HTR-8/SVneo (cell line): ENCODE measurements around the gene KRT33A.

Experiments
- DNase-seq: peaks from one replicate; pipeline ENCODE4 v3.0.0; 2011; ENCODE audit warnings: low spot score, mixed read lengths; ENCODE audit not compliant: insufficient read length
- FAIRE-seq: peaks from 2 replicates; lab custom pipeline; 2011; peaks lifted over from hg19 to GRCh38; lab: Jason Lieb, UNC

The KRT33A gene

DNA sequence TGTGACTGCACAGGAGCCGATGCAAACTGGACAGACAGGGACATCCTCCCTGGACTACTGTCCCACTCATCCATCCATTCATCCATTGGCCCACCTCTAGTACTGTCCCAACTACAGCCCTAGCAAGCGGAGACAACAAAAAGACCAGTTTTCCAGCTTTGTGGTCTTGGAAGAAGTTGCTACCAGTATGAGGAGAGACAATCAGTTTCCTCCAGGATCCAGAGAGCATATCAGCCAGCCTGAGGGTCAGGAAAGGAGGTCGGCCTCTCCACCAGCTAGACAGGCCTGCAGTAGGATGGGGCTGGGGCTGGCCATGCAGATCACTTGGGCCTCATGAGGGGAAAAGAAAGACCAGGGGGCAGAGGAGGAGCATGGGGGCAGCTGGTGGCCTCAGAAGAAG, 16.8 kb downstream of the KRT33A start:
- no peak for DNase-seq
- FAIRE-seq: no peak

DNA sequence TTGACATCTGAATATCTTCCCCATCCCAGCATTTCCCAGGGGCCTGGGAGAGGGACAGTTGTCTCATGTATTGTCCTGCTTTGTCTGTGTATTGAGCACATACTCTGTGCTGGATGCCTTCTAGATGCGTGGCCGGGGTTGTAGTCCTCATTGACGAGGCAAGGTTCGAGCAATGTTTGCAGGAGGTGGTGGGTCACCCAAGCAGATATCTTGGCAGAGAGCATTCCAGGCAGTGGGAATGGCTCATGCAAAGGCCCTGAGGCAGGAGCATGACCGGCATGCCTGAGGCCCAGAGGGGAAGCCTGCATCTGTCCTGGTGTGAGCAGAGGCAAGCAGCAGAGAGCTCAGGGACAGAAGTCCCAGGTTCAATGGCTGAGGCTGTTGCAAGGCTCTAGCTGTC, 17.5 kb downstream of the KRT33A start:
- FAIRE-seq (no peak), DNase-seq (no peak)

DNA sequence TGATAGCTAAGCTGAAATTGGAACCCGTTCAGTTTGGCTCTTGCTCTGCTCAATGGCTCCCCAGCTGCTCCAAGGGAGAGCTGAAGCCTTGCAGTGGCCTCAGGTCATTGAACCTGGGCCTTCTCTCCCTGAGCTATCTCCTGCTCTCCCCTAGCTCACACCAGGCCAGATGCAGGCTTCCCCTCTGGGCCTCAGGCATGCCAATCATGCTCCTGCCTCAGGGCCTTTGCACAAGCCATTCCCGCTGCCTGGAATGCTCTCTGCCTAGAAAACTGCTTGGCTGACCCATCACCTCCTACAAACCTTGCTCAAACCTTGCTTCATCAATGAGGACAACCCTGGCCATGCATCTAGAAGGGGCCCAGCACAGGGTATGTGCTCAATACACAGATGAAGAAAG, 18.4 kb downstream of the KRT33A start:
- FAIRE-seq: peak; percentile 4

DNA sequence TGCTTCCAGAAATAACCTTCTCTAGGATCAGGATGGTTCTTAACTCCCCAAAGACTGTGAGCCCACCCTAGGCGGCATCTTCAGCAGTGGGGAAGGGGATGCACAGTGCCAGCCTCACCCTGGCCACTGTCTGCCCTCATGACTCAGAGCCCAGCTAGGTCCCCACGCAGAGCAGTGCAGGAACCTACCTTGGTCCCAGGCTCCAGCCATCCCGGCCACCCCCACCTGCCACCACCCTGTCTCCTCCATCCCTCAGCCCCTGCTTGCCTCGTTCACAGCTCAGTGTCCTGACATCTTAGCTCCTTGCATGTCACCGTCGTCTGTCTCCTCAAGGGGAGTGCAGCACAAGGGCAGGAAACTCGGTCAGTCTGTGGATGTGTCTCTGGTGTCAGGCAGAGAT, 19.0 kb downstream of the KRT33A start:
- FAIRE-seq: no peak
- no peak for DNase-seq

More for the DNA sequence above, 18.4 kb downstream of the KRT33A start:
- DNase-seq: no peak

DNA sequence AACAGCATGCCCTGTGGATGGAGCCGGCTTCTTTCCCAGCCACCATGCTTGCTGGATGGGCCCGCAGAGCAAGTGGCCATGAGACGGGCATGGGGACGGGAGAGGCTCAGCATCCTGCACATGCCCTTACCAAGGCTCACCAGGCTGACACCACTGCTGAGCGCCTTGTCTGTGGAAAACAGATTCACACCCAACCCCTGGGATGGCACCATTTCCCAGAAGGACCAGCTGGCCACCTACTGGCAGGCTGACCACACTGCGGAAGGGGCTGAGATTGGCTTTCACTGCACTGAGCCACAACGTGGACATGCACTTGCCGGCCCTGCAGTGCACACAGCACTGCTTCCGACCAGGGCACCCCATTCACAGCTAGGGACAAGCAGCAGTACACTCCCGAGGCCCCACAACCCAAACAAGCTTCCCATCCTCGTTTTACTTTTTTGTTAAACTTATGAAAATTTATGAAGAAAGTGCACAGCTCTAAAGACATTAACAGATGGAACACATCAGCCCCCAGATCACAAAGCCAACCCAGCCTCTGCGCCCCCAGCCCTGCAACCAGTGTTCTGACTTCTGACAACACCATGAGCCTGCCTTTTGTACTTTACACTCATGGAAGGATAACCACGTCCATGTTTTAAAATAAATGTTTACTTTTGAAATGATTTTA, 21.2 kb downstream of the KRT33A start:
- peak; percentile 97 for FAIRE-seq
- peak; percentile 75 for DNase-seq

DNA sequence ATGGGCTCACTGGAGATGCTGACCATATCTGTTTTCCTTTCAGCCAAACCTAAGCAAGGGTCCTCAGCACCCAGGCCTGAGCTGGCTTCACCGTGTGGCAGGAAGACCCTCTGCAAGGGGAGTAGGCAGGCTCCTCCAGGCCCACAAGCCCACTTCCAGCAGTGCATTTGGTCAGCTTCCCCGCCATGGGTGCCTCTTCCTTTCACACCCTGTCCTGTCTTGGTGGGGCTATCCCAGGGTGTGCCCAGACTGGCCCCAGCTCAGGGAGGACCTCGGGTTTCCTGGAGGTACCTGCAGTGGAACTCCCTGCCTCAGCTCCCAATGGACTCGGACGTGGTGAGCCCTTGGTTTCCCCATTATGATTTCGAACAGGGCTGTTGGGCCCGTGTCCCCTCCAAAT, 22.4 kb downstream of the KRT33A start:
- no peak for FAIRE-seq
- DNase-seq: no peak

DNA sequence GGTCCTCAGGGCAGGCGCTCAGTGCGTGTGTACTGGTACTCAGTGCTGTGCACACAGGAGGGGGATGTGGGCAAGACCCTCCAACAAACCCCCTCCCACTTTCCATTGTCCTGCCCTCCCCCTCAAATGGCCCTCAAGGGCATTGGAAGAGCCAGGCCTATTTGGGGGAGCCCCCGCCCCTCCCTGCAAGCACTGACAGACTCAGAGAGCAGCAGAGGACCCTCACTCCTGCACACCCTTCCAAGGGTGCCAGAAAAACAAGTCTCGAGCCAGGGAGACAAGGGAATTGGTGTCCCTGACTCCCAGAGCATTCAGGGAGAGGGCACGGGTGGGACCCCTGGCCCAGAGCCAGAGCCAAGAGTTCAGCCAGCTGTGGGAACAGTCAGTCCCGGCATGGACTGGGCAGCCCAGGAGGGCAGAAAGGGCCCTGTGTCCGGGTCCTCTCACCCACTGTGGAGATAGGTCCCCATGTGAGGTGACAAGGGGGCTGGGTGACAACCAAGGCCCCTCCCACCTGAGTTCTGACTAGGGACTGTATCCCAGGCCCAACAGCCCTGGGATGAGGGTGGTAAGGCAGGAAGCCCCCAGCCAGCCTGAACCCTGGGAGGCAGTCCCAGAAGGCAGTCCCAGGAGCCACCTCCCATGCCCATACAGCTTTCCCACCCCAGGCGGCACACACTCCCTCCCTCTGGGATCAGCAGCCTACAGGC, 23.1 kb downstream of the KRT33A start:
- FAIRE-seq (no peak), DNase-seq (no peak)

DNA sequence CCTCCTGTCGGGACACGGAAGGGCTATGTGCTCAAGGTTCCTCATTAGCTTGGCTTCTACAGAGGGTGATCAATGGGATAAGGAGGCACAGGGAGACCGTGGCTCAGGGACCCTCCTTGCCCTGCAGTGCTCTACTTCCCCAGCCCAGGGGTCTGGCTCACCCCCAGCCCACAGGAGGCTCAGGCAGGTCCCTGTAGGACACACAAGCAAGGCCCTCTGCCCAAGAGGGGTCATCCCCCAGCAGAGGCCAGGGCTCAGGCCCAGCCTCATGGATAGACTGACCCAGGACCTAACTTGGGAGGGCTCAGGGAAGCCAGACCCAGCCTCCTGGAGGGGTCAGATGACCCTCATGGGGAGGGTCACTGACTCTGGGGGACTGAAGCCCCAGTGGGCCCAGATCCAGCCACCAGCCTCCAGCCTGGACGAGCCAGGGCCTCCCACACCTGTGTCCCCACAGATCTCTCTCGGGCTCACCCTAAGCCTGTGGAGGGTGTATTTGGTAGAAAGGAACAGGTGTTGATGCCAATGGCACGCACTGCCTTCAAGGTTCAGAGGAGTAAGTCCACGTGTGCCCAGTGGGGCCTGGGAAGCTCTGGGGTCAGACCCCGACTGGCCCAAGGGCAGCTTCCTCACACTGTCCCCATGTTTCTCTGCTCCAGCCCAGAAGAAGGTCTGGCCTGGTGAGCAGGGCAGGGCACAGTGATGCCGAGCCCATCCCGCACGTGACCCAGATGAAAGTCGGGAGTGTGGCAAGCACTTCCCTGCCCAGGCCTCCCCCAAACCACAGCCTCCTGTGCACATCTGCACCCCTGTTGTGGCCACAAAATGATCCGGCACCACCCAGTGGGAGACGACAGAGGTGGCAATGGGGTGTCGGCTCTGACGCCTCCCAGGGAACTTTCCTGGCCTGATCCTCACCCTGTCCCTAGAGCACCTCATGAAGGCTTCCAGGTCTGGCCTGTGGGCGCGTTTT, 24.2 kb downstream of the KRT33A start:
- DNase-seq (no peak), FAIRE-seq (no peak)

DNA sequence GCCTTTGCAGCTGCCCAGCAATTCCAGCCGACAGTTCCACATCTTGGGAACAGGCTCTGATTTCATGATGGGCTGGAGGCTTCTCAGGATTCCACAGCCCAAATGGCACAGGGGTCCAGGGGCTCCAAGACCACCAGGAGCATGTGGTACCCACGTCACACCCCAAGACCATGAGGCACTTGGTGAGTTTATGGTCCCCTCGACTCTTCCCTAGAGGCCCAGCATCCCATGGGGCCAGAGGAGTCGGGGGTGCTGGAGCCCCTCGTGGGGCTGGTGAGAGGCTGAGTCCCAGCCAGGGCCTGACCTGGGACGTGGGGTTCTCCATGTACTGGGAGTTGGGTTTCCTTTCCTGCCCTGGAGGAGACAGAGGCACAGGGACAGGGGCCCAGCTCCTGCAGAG, 25.0 kb downstream of the KRT33A start:
- FAIRE-seq (no peak), DNase-seq (no peak)

DNA sequence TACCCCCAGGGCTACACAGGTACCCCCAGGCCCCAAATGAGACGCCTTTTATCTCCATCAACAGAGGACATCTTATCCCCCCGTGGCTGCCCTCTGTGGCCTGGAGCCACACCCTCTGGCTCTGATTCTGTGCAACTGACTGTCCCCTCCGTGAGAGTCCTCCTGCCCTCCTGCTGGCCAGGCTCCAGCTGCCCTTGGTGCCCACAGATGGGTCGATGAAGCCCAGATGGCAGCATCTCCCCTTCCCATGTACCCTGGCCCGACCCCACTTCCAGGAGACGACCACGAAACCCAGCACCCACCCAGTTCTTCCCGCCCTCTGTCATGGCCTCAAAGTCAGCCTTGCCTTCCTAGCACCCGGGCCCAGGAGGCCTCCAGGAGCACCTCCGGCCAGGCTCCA, 25.5 kb downstream of the KRT33A start:
- DNase-seq: no peak
- FAIRE-seq: no peak

DNA sequence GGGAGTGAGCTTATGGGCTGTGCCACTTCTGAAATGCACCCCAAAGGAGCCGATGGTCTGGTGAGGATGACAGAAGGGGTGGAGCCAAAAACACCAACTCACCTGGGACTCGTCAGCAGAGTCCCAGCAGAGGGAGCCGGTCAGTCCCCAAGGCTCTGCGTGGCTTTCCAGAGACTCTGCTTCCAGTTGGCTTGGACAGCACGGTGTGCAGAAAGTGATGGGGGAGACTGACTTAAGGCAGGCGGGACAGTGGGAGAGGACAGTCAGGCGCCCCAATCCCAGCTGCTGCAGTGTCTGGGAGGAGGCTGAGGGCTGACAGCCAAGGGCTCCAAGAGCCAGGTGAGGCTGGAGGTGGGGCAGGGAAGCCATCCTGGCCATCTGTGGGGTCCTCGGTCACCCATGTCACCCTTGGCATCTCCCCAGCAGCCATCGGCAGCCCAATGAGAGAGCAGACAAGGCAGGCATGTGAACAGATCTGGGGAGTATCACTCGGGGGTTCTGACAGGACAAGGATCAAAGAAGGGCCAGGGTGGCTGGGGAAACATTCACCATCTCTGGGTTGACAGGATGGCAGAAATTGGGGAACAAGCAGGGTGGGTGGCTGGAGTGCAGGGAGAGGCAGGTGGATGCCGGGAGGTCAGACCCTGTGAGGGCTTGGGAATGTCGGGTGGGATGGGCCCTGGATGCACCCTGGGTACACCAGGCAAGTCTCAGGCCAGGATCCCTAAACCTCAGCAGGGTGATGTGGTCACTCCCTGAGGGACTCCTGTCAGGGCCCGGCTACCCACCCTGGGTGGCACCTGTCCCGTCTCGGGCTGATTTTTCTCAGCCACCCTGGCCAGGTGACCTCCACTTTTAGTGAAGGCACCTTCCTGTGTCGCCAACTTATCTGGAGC, 26.2 kb downstream of the KRT33A start:
- DNase-seq: peak; percentile 53

DNA sequence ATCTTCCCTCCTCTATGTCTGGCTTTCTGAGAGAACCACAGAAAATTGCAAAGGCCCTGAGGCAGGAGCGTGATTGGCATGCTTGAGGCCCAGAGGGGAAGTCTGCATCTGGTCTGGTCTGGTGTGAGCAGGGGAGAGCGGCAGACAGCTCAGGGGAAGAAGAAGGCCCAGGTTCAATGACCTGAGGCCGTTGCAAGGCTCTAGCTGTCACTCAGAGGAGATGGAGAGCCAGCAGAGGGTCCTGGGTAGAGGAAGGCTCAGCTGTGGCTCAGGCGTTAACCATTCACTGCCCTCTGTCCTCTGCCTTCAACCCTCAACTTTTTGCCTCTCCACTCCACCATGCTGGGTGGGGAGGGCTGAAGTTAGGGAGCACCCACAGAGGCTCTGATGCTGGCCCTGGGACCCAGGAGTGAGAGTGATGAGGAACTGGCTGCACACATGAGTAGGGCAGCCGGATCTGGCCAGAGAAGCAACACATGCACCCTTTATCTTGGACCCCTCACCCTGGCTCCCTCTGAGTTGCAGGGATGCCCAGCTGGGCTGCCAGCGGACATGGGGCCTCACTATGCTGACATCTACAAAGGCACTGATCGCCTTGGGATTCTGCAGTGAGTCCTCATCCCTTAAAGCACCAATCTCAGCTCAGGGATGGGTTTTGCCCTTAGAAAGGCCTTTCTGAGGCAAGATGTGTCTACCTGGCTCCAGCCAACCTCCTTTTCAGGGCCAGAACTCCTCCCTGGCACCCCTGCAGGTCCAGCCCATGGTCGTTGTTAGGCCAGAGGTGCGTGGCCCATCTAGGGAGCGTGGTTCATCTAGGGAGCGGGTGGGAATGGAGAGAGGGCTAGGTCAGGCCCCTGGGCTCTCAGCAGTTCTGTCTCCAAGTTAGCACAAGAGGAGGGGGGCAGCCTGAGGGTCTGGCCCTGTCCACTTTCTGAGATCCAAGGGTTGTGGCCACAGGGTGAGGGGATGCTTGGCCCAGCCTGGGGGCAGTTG, 27.4 kb downstream of the KRT33A start:
- DNase-seq: no peak
- peak; percentile 9 for FAIRE-seq

More for the DNA sequence above, 26.2 kb downstream of the KRT33A start:
- peak; percentile 76 for FAIRE-seq

DNA sequence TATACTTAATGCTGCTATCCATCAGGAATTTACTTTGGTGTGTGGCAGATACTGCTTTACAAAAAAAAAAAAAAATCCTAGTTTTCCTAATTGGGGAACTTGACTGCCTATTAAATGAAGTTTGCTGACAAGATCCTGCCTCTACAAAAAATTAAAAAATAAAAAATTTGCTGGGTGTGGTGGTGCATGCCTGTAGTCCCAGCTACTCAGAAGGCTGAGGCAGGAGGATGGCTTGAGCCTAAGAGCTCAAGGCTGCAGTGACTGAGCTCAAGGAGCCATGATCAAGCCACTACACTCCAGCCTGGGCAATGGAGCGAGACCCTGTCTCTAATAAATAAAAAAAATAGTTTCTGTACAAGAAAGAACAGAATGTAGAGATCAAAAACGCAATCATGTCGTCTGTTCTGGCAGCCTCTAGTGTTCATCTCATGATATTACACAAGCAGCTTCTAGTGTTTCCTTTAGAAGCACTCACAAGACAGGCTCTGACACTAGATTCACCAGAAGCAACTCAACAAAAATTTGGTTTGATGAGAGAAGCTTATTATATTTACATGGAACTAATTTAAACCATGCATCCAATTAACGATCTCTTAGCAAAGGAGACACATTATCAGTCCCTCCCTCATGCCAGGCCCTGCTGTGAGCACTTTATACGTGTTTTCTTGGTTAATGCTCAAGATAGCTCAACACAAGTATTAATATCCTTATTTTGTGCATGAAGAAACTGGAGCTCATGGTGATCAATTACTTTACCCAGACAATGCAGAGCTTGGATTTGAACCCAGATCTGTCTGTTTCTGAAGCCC, 28.3 kb downstream of the KRT33A start:
- FAIRE-seq: no peak
- peak; percentile 68 for DNase-seq

DNA sequence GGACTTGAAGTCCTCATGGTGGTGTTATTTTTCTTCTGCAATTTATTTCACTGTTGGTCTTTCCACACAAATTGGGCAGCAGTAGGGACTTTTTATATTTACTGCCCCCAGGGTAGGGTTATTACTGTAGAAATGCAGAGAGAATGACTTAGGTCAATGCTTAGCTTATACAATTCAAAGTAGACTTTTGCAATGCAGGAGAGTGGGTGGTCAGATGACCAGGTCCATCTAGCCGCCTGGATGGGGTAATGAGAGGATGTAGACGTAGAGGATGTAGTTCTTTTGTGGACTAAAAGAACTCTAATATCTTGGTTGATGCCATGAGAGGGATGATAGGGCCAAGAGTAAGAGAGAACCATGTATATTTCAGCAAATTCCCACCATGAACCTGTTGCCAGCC, 32.4 kb downstream of the KRT33A start:
- DNase-seq (no peak), FAIRE-seq (no peak)

DNA sequence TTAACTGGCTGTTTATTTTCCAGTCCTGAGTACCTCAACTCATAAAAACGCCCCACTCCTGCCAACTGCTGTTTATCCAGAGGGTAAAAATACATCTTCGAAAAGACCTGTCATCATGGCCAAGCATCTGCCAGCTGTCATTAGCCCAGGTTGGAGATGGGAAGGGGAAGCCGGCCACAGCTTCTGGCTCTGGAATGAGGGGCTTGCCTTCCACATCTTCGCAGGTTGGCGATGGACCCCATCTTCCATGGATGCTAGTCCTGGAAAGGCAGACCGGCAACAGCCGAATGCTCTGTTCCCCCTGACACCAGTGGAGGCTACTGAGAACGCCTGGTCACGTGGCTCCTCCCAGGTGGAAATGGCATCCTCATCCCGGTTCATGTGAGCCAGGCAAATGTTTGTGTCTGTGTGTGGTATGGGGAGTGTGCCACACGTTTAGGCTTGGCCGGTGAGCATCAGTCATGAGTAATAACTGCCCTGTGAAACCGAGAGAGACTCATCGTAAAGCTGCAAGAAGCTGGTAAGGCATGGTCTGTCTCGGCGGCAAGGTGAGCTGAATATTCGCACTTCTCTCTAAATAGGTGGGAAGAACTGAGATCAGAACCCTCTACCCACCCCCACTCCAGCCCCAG, 34.7 kb downstream of the KRT33A start:
- FAIRE-seq (peak; percentile 52), DNase-seq (no peak)

DNA sequence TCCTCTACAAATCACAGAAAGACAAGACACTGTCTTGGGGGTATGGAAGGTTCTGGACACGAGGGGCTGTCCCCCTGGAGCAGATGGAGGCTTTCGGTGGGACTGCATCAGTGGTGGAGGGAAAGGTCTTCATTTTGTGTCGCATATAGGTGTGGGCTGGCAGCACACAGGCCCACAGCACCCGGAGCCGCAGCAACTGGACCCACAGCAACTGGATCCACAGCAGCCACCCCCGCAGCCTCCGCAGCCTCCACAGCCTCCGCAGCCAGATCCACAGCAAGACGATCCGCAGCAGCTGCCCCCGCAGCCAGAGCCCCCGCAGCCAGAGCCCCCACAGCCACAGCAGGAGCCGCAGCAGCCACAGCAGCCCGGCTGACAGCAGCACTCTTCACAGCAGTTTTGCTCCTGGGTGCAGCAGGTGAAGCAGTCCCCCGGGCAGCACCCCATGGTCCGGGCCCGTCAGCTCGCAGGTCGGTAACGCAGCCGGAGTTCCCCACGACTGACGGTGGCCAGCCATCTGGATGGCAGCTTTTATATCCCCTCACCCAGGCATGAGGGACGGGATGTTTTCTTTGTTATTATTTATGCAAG, 35.3 kb downstream of the KRT33A start, which contains the start of gene KRTAP17-1:
Gene KRTAP17-1, minus strand, starts transcription at position 507 of the 591 bp plus-strand sequence. Its CDS starts 60 bp downstream, at position 447.
- DNase-seq: no peak
- FAIRE-seq: no peak

DNA sequence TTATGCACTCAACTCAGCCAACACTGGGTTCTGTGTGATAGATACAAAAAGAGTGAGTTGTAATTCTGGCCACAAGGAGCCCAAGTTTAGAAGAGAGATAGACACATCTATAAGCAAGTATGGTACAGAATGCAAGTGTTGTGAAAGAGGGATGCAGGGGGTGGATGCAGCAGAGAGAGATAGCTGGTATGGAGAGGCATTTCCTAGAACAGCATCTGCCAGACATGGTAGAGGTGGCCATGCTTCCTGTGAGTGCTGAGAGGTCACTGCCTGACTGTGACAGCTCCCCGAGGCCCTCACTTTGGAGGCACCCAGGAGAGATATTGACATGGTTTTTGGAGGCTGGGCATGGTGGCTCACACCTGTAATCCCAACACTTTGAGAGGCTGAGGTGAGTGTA, 39.5 kb downstream of the KRT33A start:
- FAIRE-seq (no peak), DNase-seq (no peak)
